ENCODE data around the gene BZW2.

The BZW2 gene

DNA sequence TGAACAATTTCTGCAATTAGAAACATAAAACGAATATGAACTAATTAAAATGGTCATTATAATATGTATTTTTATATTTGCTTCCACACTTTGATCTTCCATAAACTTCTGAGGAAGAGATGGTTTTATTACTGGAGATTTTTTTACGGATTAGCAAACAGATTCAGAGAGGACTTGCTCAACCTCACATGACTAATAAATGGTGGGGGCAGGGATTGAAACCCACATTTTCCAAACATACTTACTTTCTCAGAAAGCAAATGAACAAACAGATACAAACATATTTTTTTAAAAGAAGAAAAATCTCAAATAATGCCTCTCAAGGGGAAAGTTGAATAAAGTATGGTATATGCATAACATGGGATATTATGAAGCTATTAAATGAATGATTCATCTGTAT, 18.7 kb upstream of the BZW2 start:
- TF ChIP-seq, protein P1, sequence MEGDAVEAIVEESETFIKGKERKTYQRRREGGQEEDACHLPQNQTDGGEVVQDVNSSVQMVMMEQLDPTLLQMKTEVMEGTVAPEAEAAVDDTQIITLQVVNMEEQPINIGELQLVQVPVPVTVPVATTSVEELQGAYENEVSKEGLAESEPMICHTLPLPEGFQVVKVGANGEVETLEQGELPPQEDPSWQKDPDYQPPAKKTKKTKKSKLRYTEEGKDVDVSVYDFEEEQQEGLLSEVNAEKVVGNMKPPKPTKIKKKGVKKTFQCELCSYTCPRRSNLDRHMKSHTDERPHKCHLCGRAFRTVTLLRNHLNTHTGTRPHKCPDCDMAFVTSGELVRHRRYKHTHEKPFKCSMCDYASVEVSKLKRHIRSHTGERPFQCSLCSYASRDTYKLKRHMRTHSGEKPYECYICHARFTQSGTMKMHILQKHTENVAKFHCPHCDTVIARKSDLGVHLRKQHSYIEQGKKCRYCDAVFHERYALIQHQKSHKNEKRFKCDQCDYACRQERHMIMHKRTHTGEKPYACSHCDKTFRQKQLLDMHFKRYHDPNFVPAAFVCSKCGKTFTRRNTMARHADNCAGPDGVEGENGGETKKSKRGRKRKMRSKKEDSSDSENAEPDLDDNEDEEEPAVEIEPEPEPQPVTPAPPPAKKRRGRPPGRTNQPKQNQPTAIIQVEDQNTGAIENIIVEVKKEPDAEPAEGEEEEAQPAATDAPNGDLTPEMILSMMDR (IDR thresholded peaks at IDR 0.05; ENCODE audit: low read depth, low read length): no peak
- in situ Hi-C loops (cut with HindIII; ENCODE audit: low sequenced_read_pairs): no loop called here
- DNase-seq (ENCODE audit: low read depth, low spot score): no peak
- H3K4me3 ChIP-seq (ENCODE audit: low read depth, low read length): no peak overlapping the region

DNA sequence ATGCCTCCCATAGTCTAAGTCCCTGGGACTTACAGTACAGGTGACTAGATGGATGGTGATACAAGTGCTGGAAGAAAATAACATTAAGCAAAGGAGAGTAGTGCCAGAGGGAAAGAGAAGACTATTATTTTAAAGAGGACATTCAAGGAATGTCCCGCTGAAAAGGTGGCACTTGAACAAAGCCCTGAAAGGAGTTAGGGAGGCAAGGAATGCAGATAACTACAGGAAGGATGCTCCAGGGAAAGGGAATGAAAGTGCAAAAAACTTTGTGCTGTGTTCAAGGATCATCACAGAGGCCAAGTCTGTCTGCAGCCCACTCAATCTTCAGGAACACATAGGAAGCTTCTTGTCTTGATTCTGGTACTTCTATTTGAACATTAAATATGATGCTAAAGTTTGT, 15.3 kb upstream of the BZW2 start:
- no peak for DNase-seq (ENCODE audit: low read depth, low spot score)
- no peak overlapping the region for H3K4me3 ChIP-seq (ENCODE audit: low read depth, low read length)
- in situ Hi-C loops (cut with HindIII; ENCODE audit: low sequenced_read_pairs): no loop called here
- TF ChIP-seq, protein P1 (IDR thresholded peaks at IDR 0.05; ENCODE audit: low read depth, low read length): no peak

DNA sequence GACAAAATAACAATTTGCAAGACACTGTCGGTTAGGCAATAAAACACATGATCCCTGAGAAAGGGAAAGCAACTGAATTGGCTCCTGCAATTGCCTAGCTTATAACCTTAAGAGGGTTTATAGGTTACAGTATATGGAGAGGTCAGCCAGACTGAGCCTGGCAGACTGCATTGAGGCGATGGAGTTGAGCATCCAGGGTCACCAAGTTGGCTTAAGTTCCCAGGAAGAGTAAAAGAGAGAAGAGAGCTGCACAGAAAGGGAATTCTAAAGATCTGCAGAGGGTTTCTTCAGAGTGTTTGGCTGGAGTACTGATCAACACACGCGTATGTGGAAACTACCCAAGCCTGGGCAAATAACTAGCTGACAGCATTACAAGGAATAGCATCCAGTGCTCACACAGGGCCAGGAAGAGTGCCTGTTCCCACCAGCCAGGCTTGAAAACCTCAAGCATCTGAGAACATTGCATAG, 11.7 kb upstream of the BZW2 start:
- in situ Hi-C loops (cut with HindIII; ENCODE audit: low sequenced_read_pairs): no loop called here
- H3K4me3 ChIP-seq (ENCODE audit: low read depth, low read length): no peak overlapping the region
- no peak for DNase-seq (ENCODE audit: low read depth, low spot score)

DNA sequence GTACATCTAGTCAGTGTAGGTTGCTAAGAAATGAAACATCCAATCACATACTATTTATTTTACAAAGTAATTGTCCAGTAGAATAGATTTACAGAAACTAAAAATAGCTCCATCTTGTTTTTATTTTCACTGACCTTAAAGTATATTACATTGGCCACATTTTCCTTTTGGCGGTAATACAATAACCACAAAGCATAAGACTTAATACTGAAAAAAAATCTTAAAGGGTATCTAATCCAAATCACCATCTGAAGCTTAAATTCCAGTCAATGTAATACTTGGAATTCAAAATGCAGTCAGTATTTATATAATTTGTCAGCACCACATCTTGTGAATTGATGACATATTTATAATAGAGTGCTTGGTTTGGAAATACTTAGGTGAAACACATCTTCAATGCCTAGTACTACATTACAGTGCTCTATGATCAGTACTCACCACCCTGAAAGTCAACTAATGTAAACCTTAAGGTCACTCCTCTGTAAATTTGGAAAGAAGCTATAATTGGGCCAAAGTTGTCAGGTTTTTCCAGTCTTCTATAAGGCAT, 9.4 kb upstream of the BZW2 start:
- peak; percentile 50 for DNase-seq (ENCODE audit: low read depth, low spot score)
- no peak overlapping the region for H3K4me3 ChIP-seq (ENCODE audit: low read depth, low read length)
- in situ Hi-C loops (cut with HindIII; ENCODE audit: low sequenced_read_pairs): no loop called here
- TF ChIP-seq, protein P1 (IDR thresholded peaks at IDR 0.05; ENCODE audit: low read depth, low read length): no peak

More for the DNA sequence above, 11.7 kb upstream of the BZW2 start:
- TF ChIP-seq, protein P1 (IDR thresholded peaks at IDR 0.05; ENCODE audit: low read depth, low read length): no peak

DNA sequence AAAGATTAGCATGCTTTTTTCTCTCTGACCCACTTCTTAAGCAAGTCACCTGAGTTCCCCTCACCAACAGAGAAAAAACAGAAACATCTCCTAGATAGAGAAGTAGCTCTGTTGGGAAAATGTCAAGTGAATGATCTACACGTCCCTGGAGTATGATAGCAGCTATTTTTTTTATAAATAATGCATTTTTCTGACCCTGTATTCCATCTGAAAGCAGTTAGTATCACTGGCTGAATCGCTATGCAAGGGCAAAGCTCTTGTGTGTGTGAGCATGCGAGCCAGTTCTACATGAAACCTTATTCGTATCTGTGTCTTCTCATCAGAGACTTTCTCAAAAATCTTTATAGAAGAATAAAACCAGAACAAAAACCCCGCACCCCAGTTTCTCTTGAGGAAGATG, 8.6 kb upstream of the BZW2 start:
- no peak overlapping the region for H3K4me3 ChIP-seq (ENCODE audit: low read depth, low read length)
- in situ Hi-C loops (cut with HindIII; ENCODE audit: low sequenced_read_pairs): no loop called here

DNA sequence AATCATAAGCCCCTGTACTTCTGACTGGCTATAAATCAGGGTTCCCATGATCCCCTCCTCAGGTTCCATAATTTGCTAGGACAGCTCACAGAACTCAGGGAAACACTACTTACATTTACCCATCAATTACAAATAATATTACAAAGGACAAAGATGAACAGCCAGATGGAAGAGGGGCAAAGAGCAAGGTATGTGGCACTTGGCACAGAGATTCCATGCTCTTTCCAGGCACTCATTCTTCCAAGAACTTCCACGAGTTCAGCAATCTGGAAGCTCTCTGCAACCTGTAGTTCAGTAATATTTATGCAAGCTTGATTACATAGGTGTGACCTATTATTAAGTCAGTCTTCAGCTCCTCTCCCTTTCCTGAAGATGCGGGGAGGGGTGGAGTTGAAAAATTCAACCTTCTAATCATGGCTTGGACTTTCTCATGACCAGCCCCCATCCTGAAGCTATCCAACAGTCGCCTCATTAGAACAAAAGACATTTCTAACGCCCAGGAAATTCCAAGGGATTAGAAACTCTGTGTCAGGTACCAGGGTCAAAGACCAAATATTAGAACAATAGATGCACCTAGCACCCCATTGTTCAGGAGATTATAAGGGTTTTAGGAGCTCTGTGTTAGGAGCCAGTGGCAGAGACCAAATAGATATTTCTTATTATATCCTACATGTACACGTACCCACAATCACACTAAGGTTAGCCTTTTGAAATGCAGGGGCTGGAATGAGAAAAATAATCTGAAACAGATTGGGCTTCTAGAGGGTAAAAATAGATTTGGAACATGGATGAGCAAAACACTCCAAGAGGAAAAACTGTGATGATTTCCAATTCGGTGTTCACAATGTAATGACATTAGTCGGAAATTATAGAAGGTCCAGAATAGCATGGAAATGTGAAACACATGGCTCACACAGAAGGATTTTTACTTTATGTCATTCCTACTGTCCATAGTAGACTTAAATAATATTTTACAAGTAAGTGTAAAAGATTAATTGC, 7.4 kb upstream of the BZW2 start:
- in situ Hi-C loops (cut with HindIII; ENCODE audit: low sequenced_read_pairs): no loop called here
- no peak for DNase-seq (ENCODE audit: low read depth, low spot score)
- no peak overlapping the region for H3K4me3 ChIP-seq (ENCODE audit: low read depth, low read length)
- TF ChIP-seq, protein P1 (IDR thresholded peaks at IDR 0.05; ENCODE audit: low read depth, low read length): no peak

More for the DNA sequence above, 8.6 kb upstream of the BZW2 start:
- no peak for DNase-seq (ENCODE audit: low read depth, low spot score)
- TF ChIP-seq, protein P1 (IDR thresholded peaks at IDR 0.05; ENCODE audit: low read depth, low read length): no peak

All from astrocyte of the spinal cord (primary cell).